Stimulated activated CD4-positive, alpha-beta T cell treated with anti-CD3 and anti-CD28 coated beads, Interleukin-12 subunit alpha, Interleukin-12 subunit beta, amount 100 ng/mL, for 4 hours (primary cell): ENCODE results near the gene PPP6C.
"Not testable (repeated sequence)": the region's sequence is repeated elsewhere in the genome, so short reads cannot be mapped to it uniquely, and the experiment has no call there.

Experiments used
- DNase-seq: peaks from one replicate; pipeline ENCODE4 v3.0.0-alpha.2; 2020

The PPP6C gene

GRCh38 chr9:125141251-125141650 is 48.4 kb downstream of the PPP6C start:
- no peak for DNase-seq

DNA sequence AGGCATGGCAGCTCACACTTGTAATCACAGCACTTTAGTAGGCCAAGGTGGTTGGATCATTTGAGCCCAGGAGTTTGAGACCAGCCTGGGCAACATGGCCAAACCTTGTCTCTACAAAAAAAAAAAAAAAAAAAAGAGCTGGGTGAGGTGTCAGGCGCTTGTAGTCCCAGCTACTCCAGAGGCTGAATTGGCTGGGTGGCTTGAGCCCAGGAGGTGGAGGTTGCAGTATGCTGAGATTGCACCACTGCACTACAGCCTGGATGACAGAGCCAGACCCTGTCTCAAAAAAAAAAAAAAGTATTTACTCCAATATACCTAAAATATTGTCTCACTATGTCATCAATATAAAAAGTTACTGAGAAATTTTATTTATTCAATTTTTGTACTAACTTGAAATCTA is 49.0 kb downstream of the PPP6C start:
- no peak for DNase-seq

DNA sequence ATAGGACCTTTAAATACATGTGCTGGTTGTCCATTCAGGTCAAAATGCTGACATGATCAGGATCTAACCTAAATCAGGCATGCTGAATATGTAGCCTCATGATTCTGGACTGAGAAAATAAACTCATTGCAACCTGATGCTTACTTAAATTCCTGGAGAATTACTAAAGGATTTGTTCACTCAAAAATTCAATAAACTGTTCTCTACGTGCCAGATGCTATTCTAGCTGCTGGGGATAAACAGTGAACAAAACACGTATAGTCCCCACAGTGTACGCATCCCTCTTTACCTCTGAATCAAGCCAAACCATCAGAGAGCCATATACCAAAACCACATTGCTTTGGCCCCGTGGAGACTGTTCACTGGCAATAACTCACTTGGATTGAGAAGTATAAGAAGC is 52.4 kb downstream of the PPP6C start:
- no peak for DNase-seq

DNA sequence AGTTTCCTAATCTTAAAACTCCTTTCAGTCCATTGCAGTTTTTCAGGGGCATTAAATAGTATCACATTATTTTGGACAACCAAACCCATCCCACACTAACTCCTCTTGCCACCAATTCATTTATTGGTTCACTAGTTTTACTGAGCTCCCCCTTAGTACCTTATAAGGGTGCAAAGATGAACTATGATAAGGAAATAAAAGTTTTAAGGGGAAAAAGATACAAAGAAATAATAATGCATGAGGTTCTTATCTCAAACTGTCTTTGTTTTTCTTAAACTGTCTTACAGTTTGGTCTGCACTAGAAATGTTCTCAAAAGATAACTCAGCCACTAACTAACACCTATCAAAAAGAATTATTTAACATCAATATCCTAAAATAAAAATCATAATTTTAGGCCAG is 54.6 kb downstream of the PPP6C start:
- DNase-seq = no peak

GRCh38 chr9:125133403-125134329 is 55.9 kb downstream of the PPP6C start:
- DNase-seq = no peak

DNA sequence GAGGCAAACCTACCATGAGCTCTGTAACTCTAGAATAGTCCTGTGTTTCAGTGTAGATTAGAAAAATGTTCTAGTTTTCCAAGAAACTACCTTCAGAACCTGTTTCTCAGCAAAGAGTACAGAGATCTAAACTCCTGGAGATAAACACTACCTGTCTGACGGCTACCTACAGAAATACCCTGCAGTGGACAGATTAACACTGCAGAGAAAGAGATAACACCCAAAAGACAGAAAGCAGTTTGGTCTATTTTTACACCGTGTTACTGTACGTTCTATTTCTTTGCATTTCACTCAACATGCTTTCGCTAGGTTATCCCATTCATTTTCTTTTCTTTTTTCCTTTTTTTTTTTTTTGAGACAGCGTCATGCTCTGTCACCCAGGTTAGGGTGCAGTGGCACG is 57.8 kb downstream of the PPP6C start:
- no peak for DNase-seq

- peak; percentile 32 for DNase-seq
Observed at GRCh38 chr9:125126019-125126746, 63.4 kb downstream of the PPP6C start.

DNA sequence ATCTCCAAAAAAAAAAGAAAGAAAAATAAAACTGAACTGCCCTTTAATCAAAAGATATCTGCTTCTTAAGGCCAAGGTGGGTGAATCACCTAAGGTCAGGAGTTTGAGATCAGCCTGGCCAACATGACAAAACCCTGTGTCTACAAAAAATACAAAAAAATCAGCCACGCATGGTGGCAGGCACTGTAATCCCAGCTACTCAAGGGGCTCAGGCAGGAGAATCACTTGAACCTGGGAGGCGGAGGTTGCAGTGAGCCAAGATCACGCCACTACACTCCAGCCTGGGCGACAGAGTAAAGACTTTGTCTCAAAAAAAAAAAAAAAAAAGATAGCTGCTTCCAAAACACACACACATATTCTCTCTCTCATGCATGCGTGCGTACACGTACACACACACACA is 64.1 kb downstream of the PPP6C start:
- no peak for DNase-seq

- no peak for DNase-seq
Observed at GRCh38 chr9:125121146-125121545, 68.5 kb downstream of the PPP6C start.

DNA sequence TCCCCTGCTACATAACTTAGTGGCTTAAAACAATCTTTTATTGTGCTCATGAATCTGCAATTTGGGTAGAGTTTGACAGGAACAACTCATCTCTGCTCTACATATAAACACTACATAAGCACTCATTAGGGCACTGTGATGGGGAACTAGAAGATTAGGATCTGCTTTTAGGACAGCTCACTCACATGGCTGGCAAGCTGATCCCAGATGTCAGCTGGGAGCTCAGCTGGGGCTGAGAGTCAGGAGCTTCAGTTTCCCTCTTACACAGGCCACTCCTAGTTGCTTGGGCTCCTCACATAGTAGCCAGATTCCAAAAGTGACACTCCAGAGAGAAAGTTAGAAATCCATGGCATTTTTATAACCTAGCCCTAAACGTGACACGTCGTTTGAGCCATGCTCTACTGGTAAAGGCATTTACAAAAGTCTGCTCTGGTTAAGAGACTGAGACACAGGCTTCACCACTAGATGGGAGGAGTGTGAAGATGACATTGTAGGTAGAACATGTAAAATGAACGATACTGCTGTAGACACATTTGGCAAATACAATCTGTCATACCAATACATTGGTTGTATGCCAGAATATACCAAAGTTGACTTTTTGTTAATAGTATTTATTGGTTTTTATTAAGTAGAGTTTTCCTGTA is 69.8 kb downstream of the PPP6C start:
- DNase-seq = no peak

DNA sequence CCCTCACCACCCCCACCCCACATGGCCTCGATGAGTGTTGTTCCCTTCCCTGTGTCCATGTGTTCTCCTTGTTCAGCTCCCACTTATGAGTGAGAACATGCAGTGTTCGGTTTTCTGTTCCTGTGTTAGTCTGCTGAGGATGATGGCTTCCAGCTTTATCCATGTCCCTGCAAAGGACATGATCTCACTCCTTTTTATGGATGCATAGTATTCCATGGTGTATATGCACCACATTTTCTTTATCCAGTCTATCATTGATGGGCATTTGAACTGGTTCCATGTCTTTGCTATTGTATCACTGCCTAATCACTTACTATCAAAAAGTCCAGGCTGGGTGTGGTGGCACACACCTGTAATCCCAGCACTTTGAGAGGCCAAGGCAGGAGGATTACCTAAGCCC is 70.9 kb downstream of the PPP6C start:
- DNase-seq = not testable (repeated sequence)

- DNase-seq = not testable (repeated sequence)
Observed at GRCh38 chr9:125114503-125114902, 75.1 kb downstream of the PPP6C start.

- no peak for DNase-seq
Observed at GRCh38 chr9:125110464-125110863, 79.1 kb downstream of the PPP6C start.

GRCh38 chr9:125108541-125108940 is 81.1 kb downstream of the PPP6C start:
- DNase-seq = not testable (repeated sequence)

GRCh38 chr9:125106285-125106893 is 83.2 kb downstream of the PPP6C start:
- DNase-seq = no peak

DNA sequence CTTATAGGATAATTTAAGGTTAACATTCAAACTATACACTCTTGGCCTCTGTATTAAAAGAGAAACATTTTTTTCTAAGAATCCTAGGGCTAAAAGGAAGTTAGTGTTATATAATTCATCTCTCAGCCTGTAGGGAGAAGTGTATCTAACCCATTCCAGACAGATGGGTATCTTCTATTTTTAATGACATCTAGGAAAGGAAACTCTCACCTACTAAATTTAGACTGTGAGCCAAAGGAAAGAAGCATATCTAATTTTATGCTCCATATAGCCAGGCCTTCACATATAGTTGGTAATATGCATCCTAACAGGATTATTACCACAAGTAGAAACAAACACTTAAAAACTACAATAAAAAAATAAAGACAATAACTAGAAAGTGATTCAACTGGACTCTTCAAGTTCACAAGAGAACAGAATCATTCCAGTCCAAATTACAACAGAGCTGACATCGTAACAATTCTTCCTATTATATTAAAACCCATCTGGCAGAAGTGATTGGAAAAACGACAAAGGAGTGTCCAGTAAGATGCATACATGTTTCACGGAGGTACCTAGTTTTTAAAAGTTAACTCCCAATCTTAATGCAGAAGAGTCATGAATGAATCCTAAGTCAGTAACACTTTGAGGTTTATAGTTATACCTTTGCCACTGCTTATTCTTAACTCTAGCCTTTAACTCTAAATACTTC is 85.7 kb downstream of the PPP6C start:
- no peak for DNase-seq

DNA sequence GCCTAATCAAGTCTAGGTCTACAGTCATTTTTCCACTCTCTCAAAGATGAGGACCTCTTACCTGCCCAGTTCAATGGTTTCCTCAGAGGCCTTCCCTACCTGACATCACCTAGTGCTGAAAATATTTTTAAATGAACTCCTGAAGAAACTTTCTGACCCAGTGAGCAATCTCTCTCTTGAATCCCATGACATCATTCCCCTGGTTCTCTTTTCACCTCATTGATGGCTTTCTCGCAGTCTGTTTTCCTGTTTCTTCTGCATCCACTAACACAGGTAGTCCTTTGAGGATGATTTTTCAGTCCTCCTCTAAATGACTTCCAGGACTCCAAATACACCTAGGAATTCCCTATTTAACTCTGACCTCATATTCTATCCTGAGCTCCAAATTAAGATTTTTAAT is 86.6 kb downstream of the PPP6C start:
- no peak for DNase-seq

DNA sequence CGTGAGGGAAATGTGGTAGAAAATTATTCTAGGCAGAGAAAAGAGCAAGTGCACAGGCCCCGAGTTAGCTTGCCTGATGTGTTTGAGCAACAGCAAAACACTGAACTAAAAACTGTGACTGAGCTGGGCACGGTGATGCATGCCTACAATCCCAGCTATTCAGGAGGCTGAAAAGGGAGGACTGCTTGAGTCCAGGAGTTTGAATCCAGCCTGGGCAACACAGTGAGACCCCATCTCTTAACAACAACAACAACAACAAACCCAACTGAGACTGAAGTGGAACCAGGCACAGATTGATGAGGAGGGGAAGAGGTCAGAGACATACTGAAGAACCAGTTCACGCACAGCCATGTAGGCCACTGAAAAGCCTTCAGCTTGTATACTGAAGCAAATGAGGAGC is 88.8 kb downstream of the PPP6C start:
- DNase-seq = no peak

DNA sequence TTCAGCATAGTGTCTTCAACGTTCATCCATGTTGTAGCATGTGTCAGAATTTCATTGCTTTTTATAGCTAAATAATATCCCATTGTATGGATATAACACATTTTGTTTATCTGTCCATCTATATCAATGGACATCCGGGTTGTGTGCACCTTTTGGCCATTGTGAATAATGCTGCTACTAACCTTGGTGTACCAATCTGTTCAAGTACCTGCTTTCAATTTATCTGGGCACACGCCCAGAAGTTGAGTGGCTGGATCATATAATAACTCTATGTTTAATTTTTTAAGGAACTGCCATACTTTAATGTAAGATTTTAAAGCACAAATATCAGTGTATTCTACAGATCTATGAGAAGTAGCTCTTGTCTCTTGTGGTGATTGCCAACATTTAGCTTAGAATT is 89.8 kb downstream of the PPP6C start:
- no peak for DNase-seq
